LNCaP clone FGC (cell line): ENCODE results near the gene PPM1F.
"Not testable (repeated sequence)": the region's sequence is repeated elsewhere in the genome, so short reads cannot be mapped to it uniquely, and the experiment has no call there.

ENCODE experiments used
- DNase-seq: peaks from one replicate; pipeline ENCODE4 v3.0.0-alpha.2; 2011; ENCODE audit warnings: low read depth
- H3K4me3 ChIP-seq: 2 replicates; pipeline ENCODE4 v1.5.1; 2011; ENCODE audit warnings: mild to moderate bottlenecking, low read depth, low read length, control low read depth
- TF ChIP-seq, protein P1 (sequence below): IDR thresholded peaks from 2 replicates; pipeline ENCODE4 v1.5.1; 2012; ENCODE audit warnings: mild to moderate bottlenecking; ENCODE audit not compliant: control insufficient read depth, insufficient read depth; ENCODE audit errors: extremely low read depth

The PPM1F gene

DNA sequence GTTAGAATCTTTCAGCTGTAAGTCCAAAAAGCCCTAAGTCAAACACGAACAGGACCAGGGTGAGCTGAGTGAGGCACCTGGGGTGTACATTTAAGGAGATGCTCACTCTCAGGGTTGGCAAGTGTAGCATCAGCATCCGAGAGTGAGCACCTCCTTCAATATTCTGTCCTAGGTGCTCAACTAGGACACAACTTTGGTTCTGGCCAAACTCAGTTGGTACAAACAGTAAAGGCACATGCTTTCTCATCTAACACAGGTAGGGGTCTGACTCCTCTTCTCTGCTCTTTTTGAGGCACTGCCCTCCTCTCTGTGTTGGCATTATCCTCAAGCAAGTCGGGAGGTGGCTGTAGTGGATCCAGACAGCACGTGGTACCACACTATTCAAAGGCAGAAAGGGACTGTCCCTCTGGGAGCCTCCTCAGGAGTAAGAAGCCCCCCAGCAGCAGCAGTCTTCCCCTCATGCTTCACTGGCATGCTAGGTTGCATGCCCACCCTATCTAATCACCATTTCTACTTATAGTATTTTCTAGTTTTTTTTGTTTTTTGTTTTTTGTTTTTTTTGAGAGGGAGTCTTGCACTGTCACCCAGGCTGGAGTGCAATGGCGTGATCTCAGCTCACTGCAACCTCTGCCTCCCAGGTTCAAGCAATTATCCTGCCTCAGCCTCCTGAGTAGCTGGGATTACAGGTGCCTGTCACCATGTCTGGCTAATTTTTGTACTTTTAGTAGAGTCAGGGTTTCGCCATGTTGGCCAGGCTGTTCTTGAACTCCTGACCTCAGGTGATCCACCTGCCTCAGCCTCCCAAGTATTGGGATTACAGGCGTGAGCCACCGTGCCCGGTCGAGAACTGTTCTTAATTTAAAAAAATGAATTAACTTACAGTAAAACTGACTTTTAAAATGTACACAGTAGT lies 70.6 kb downstream of the PPM1F start:
- DNase-seq = no peak
- no peak overlapping the region for H3K4me3 ChIP-seq
- TF ChIP-seq, protein P1, sequence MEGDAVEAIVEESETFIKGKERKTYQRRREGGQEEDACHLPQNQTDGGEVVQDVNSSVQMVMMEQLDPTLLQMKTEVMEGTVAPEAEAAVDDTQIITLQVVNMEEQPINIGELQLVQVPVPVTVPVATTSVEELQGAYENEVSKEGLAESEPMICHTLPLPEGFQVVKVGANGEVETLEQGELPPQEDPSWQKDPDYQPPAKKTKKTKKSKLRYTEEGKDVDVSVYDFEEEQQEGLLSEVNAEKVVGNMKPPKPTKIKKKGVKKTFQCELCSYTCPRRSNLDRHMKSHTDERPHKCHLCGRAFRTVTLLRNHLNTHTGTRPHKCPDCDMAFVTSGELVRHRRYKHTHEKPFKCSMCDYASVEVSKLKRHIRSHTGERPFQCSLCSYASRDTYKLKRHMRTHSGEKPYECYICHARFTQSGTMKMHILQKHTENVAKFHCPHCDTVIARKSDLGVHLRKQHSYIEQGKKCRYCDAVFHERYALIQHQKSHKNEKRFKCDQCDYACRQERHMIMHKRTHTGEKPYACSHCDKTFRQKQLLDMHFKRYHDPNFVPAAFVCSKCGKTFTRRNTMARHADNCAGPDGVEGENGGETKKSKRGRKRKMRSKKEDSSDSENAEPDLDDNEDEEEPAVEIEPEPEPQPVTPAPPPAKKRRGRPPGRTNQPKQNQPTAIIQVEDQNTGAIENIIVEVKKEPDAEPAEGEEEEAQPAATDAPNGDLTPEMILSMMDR = no peak

DNA sequence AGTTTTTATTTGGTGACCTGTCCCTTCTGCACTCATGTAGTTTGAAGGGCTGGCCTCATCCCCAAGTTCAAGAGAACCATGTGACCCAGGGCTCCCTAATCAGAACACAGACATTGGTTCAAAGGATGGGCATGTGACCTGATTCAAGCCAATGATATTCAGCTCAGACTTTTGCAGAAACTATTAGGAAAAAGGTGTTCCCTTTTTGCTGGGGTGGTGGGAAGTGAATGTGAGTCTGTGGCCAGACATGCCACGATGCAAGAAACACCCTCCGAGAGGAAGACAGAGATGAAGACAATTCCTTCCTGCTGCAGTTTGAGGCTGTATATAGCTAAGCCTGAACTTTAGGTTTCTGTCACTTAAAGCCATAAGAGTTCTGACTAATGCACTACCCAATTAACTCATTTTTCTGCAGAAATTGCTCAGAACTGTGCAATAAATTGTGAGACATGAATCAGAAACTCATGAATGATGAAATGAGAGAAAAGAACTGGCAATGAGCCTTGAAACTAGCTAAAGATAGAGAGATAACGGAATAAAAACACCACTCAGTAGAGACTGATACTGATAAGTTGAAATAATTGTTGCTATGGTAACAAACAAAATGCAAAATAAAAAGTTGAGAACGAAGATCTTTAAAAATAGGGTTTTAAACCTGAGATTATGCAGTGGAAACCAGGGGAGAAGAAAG lies 76.0 kb downstream of the PPM1F start:
- DNase-seq = no peak
- no peak overlapping the region for H3K4me3 ChIP-seq
- TF ChIP-seq, protein P1 = no peak

DNA sequence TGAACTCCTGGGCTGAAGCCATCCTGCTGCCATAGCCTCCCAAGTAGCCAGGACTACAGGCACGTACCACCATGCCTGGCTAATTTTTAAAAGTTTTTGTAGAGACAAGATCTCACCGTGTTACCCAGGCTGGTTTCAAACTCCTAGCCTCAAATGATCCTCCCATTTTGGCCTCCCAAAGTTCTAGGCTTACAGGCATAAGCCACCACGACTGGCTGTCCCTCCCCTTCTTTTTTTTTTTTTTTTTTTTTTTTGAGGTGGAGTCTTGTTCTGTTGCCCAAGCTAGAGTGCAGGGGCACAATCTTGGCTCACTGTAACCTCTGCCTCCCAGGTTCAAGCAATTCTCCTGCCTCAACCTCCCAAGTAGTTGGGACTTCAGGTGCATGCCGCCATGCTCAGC lies 77.7 kb downstream of the PPM1F start:
- not testable (repeated sequence) for DNase-seq, H3K4me3 ChIP-seq

DNA sequence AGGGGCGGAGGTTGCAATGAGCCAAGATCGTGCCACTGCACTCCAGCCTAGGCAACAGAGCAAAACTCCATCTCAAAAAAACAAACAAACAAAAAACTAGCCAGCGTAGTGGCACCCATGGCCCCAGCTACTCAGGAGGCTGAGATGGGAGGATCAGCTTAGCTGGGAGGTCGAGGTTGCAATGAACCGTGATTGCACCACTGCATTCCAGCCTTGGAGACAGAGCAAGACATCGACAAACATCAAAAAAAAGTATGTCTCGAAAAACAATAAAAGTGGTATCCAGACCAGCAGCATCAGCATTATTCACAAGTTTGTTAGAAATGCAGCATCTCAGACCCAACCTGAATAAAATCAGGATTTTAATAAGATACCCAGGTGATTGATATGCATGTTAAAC lies 79.0 kb downstream of the PPM1F start:
- DNase-seq = no peak
- H3K4me3 ChIP-seq = no peak overlapping the region
- TF ChIP-seq, protein P1 = no peak

DNA sequence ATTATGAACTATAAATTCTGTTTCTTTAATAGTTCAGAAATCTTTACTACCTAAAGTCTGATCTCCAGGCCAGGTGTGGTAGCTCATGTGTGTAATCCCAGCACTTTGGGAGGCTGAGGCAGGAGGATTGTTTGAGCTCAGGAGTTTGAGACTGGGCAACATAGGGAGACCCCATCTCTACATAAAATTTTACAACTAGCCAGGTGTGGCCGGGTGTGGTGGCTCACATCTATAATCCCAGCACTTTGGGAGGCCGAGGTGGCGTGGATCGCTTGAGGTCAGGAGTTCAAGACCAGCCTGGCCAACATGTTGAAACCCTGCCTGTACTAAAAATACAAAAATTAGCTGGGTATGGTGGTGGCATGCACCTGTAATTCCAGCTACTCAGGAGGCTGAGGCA lies 79.9 kb downstream of the PPM1F start:
- H3K4me3 ChIP-seq, DNase-seq: not testable (repeated sequence)
